IPS-18c (cell line): ENCODE measurements around the gene MTMR1.
A peak's percentile ranks its signal among the peaks of the same experiment; 100 is the strongest.

Source experiments
- H3K4me3 ChIP-seq: 2 replicates; pipeline ENCODE4 v1.7.0; 2013; ENCODE audit warnings: low read depth, mild to moderate bottlenecking, low read length, moderate library complexity; ENCODE audit not compliant: insufficient read depth
- H3K9me3 ChIP-seq: one replicate; pipeline ENCODE4 v1.6.1; 2013; ENCODE audit warnings: mild to moderate bottlenecking, low read length, moderate library complexity; ENCODE audit not compliant: control insufficient read depth, insufficient read depth

The MTMR1 gene

DNA sequence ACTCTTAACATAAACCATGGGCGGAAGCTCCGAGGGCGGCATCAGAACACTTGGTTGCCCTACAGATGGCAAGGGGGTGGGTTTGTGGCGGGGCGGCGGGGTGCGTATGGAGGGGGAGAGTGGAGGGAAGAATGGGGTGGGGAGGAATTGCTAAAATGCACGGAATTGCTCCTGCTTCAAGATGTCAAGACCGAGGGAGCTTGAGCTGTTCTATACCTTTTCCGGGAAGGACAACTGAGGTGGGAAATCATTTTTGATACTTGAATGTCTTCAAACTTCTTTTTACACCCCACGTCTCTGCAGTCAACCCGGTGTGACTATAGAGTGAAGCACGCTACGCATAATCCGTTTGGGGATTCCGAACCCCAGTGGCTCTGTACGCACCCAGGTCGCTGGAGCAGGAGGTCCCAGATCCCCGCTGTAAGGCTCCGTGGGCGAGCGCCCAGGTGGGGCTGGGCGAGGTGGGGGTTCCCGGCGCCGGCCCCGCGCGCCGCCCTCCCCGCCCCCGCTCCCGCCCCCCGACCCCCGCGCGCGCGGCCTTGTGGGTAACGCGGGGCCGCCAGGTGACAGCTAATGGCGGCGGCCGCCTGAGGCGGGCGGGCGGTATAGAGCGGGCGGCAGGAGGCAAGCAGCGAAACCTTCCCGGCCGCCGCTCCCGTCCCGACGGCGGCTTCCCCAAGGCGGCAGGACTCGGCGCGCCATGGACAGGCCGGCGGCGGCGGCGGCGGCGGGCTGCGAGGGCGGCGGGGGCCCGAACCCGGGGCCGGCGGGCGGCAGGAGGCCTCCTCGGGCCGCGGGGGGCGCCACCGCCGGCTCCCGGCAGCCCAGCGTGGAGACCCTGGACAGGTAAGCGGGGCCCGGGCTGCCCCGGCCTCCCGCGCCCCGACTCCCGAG is at the start of gene MTMR1:
Gene MTMR1, plus strand, starts transcription at position 566 of the 894 bp plus-strand sequence. Its CDS starts 135 bp downstream, at position 701.
- Histone ChIP-seq H3K9me3 (peaks cover 4% of the 10 kb centered on the region), H3K4me3 (peak within 1 kb of the TSS; percentile 64)

DNA sequence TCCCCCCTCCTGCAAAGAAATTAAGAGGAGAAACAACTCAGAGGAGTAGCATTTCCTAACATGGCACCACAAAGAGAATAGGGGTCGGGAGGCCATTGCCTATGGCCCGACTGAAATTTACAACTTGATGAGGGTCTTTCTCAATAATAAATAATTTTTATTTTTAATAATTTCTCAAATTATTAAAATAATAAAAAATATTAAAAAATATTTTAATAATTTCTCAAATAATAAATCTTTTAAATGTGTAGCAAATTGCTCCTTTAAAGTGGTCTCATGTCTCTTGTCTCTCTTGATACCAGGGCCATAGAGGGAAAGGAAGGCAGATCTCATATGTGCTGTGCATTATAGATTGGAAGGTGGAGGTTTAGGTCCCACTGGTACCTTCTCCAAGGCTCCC is 49.2 kb upstream of the MTMR1 start:
- no peaks in the 10 kb centered on the region for H3K9me3 ChIP-seq
- no peak overlapping the region for H3K4me3 ChIP-seq

DNA sequence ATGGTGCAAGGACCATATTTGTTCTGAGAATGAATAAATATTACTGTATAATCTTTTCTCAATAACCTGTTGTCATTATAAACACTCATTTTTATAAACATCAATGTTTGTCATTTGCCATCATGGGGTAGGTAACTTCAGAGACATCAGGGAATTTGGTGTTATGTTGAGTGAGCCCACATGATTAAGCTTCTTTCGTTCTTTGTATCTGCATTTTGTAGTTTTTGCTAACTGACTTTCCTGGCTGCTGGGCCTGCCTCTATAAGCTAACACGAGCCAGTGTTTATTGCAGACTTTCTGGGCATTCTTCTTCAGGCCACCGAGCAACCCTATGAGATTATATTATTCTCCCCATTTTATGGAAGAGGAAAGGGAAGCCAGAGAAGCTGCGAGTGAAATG is 48.8 kb upstream of the MTMR1 start:
- Histone ChIP-seq H3K9me3 (no peaks in the 10 kb centered on the region), H3K4me3 (no peak overlapping the region)

DNA sequence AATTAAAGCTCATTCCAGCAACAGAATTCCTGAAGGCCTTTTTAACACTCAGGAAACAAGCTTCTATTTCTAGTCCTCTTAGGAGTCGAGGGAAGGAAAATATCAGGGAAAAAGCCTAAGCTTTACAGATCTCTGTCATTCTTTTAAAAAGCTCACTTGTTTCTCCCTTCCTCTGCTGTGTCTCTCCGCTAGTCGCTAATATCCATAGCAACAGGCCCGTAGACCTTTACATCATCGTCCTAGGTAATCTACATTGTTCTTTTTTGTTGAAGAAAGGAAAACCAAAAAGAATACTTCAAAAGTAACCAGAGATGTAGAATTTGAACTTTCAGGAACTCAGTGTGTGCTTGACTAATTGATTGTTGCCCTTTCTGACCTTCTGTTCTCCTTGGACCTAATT is 45.9 kb upstream of the MTMR1 start:
- no peak overlapping the region for H3K4me3 ChIP-seq
- no peaks in the 10 kb centered on the region for H3K9me3 ChIP-seq

DNA sequence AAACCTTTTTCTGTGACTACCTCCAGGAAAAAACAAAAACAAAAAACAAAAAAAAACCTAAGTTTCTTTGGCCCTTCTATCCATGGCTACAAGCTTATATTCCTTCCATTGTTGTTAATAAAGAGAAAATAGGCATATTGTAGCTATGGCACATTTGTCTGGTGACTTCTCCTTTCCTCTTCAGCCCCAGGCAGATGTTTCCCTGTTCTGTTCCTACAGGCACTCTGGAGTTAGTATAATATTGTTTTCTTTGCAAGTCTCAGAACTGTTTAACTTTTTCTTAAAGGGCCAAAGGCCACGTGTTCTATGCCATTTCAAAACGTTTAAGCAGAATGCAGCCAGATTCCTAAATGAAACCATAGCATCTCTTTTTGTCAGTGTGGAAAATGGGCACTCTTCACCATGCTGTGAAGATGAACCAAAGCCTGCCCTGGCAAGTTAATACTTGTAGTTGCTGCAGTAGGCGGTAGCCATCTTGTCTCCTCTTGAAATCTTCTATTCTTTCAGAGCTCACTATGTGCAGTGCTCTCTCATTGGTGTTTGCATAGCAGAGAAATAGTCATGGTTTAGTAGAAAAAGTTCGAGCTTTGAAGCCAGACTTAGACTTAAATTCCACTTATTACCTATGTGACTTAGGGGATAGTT is 44.8 kb upstream of the MTMR1 start:
- Histone ChIP-seq H3K9me3 (no peaks in the 10 kb centered on the region), H3K4me3 (no peak overlapping the region)

DNA sequence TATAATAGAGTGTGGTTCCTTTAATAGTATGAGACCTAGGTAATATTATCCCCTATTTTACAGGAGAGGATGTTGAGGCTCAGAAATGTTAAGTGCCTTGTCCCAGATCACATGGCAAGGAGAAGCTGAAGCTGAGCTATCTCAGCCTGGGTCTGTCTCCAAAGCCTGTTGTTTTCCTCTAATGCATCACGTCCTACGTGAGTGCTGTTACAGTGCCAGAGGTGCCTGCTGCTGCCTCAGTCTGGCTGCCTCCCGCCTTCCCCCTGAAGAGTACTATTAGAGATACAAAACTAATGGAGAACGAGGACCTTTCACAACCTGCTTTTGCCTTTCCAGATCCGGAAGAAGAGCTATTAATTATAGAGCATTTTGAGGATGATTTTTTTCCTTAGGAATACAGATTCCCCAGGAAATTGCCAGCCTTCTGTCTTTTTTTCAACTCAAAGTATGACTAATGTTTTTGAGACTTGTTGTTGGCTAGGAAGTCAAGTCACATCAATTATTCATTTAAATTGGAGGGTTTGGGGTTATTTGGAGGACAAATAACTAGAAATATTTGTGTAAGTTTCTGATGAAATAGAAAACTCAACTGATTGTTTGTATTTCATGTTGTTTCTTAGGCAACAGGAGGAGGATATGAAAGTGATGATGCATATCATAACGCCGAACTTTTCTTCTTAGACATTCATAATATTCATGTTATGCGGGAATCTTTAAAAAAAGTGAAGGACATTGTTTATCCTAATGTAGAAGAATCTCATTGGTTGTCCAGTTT is 43.9 kb upstream of the MTMR1 start:
- H3K4me3 ChIP-seq: no peak overlapping the region
- no peaks in the 10 kb centered on the region for H3K9me3 ChIP-seq

DNA sequence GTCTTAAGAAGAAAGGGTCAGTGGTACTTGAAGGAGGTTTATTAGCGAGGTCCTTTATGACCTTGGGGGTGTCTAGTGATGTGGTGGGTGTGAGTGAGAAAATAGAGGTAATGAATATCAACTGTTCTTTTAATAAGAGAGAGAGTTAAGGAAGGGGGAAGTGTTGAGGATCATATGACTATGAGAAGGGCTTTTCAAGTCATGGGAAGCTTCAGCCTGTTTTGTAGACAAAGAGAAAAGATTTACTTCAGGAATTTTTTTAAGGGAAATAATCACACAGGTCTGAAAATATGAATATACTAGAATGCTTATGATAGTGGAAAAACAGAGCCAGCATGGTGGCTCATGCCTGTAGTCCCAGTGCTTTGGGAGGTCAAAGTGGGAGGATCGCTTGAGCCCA is 41.3 kb upstream of the MTMR1 start:
- H3K9me3 ChIP-seq: no peaks in the 10 kb centered on the region
- no peak overlapping the region for H3K4me3 ChIP-seq

DNA sequence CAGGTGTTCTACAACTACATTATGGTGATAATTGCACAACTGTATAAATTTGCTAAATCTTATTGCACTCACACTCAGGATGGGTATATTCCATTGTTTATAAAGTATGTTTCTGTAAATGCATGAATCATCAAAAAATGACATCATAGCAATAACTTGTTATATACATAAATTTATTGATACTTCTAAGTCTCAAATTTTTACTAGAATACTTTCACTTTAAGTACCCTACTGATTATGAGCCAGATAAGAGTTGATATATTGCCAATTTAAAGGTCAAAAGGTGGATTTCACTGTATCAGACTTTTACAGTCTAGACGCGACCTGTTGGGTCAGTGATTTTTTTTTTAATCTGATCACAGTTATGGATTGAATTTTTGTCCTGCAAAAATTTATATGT is 37.4 kb upstream of the MTMR1 start:
- H3K9me3 ChIP-seq: peaks cover 2% of the 10 kb centered on the region

DNA sequence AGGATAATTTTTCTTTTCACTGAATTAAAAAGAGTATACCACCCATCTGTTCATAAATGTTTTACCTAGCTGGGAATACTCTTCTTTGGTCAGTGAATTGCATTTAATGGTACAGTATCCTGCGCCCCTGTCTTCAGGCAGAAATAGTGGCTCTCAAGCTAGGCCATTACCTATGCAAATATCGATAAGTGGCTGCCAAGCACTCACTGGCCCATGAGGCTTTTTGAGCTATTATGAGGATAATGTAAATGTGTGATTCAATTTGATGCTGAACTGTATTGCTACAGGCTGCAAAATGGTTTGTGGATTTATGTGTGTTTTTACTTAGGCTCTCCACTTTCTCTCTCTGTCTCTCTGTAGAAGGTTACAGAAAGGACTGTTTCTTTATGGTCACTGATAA is 30.1 kb upstream of the MTMR1 start:
- peaks cover 5% of the 10 kb centered on the region for H3K9me3 ChIP-seq
- no peak overlapping the region for H3K4me3 ChIP-seq

More for the DNA sequence above, 37.4 kb upstream of the MTMR1 start:
- H3K4me3 ChIP-seq: no peak overlapping the region

DNA sequence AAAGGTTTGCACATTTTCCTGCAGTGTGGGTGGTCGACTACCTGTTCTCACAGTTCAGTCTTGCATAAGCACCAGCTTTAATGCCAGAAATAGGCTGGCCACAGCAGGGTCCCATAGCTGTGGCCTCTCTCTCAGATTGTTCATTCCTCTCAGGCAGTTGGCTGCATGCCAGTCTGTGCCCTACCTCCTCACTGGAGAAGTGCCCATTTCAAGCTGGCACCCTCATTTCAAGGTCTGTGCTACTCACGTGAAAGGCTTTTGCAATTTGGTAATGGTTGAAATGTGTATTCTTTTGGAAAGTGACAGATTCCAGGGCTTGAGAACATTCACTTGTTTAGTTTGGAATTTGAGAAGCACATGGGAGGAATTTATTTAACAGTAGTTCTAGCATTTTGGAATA is 28.9 kb upstream of the MTMR1 start:
- Histone ChIP-seq H3K4me3 (no peak overlapping the region), H3K9me3 (peaks cover 2% of the 10 kb centered on the region)

DNA sequence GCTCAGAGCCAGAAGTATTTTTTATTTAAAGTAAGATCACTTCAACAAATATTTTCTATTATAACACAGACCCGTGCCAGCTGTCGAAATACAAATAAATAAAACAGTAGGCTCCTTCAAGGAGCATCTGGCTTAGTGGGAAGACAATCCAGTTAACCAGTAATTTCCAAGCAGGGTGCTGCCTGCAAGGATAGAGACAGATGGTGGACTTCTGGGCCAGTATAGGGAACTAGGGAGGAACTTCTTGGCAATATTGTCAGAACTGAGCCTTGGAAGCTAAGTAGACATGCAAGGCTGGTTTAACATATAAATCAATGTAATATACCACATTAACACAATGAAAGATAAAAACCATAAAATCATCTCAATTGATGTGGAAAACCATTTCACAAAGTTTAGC is 17.0 kb upstream of the MTMR1 start:
- Histone ChIP-seq H3K9me3 (no peaks in the 10 kb centered on the region), H3K4me3 (no peak overlapping the region)

DNA sequence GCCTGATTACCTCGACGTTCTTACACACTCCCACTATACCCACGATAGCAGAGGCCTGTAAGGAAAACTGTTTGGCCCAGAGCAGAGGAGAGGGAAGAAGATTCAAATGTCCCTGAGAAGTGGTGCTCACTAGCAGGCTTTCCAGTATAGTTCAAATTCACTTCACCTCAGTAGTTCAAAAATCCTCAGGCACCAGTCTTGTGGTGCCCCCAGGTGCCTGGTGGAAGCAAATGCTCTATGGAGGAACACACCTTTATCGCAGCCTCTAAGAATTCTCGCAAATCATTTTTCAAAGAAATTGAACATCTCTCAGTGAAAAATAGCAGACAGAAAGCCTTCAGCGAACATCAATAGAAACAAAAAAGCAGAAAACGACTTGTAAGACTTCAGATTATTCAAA is 12.2 kb upstream of the MTMR1 start:
- peaks cover 1% of the 10 kb centered on the region for H3K9me3 ChIP-seq
- no peak overlapping the region for H3K4me3 ChIP-seq

DNA sequence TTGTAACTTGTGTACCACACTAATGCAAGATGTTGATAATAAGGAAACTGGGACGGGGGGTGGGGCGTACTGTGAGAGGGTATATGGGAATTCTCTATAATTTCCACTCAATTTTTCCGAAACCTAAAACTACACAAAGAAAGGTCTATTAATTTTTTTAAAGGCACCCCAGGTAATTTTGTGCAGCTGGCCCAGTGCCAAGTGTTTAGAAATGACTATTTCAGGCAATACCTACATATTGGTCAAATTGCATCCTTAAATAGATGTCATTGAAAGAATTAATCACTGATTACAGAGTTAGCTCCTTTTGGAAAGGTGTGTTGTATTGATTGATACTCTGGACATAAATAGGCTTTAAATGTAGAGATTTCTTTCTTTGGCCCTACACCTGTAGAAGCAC is 10.1 kb upstream of the MTMR1 start:
- Histone ChIP-seq H3K9me3 (peaks cover 2% of the 10 kb centered on the region), H3K4me3 (no peak overlapping the region)

DNA sequence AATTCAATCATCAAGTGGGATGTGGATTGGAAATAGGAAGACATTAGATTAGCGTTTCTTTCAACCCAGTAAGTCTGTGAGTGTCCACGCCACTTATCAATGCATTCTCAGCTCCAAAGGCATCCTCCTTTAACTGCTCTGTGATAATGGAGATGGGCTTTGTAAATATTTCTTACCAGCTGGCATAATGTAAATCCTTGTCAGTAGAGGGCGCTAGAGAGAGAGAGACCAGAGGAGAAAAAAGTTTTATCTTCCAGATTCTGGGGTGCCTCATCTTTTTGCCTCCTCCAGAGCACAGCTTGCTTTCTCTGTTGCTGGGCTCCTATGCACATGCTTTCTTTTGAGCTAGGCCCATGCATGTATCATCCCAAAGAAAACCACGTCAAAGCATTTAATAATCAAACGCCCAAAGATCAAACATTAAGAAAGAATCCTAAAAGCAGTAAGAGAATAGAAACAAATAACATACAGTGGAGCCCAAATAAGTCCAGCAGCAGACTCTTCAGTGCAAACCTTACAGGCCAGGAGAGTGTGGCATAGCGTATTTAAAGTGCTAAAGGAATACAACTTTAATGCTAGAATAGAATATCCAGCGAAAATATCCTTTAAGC is 9.6 kb upstream of the MTMR1 start:
- H3K9me3 ChIP-seq: peaks cover 2% of the 10 kb centered on the region
- H3K4me3 ChIP-seq: no peak overlapping the region

DNA sequence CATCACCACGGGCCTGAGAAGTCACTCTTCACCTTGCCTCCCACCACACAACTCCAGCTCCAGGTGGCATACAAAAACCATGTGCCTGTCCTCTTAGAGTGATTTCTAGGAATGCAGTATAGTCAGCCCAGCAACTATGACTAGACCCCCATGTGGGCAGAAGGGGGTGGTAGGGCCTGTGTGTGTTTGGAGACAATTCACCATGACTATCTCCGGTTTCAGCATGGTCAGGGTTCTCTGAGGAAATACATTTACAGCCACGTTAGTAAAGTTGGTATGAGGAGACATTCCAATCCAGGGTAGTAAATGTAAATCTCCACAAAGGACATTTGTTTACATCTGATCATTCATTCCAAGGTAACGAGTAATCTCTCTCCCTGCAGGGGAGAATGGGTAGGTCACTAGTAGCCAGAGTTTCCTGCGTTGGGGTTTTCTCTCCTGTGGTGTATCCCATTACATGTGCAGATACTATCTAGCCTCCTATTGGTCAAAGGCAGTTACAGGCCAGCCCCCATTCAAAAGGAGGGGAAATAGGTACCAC is 4.2 kb upstream of the MTMR1 start:
- H3K4me3 ChIP-seq: no peak overlapping the region
- H3K9me3 ChIP-seq: peaks cover 4% of the 10 kb centered on the region

DNA sequence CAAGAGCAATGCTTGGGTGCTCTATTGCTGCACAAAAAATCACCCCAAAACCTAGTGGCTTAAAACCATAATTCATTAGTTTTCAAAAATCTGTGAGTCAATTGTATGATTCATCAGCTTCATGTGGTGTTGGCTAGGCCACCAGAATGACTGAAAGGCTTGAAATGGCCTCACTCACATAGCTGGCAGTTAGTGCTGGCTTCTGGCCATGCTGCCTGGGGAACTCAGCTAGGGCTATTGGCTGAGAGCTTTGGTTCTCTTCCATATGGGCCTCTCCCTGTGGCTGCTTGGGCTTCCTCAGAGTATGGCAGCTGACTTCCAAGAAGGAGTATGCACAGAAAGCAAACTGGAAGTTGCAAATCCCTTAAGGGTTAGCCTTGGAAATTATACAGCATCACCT is 3.1 kb upstream of the MTMR1 start:
- Histone ChIP-seq H3K9me3 (peaks cover 4% of the 10 kb centered on the region), H3K4me3 (no peak overlapping the region)

DNA sequence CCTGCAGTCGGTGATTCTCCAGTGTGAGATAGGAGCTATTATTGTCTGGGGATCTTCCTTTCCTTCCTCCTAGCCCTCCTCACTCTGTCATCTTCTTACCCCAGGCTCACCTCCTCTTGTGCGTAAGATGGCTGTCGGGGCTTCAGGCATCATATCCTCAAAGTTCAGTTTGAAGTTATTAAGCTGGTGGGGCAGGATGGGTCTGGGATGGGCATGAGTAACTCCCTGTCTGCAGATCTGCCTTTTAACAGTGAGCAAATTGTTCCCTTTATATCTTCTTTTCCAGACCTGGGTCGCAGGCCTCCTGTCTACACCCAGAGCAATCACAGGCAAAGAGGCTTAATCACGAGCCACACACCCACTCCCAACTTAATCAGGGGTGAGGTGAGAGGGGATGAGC is 900 bp upstream of the MTMR1 start:
- Histone ChIP-seq H3K9me3 (peaks cover 2% of the 10 kb centered on the region), H3K4me3 (peak overlapping the region; percentile 64; the same call in 1 of the 2 replicates)
